Measurements from ENCODE around the gene DYNC1I1. TPM values are rescaled to one million over a fixed set of nuclear protein-coding genes. Genes with fewer than 3 reads are reported as not detected.
A peak's percentile ranks its signal among the peaks of the same experiment; 100 is the strongest.
"Not testable (repeated sequence)": the region's sequence is repeated elsewhere in the genome, so short reads cannot be mapped to it uniquely, and the experiment has no call there.

DYNC1I1 gene
- total RNA-seq, 8 experiments from 2014 or later, result 4.0 to 28.3 (median 9.2) TPM

DNA sequence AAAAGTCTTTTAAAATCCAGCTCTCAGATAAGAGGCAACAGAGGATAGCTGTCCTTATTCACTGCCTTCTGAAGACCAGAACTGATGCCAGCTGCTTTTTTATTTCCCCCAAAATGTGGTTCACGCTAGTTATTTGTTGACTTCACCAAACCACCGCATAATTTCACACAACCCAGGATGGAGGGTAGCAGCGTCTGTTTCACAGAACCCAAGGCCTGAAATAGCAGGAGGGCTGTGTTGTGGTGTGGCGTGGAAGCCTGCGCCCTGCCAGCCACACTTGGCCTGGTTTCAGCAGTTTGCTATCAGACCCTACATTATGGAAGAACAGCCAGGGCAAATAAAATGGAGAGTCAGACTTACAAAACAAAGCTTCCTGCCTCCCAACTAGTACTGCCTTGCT is 155.4 kb downstream of the DYNC1I1 start:
- in situ Hi-C loops (cut with MboI; ENCODE audit: low pct_unique_long_range_greater_than_20kb in 2 of 9, low sequenced_read_pairs in 9 of 9, unreplicated experiment in 9 of 9), result no loop called here
- ATAC-seq (replicated peaks in 6 of 8), result no peak
- H3K27ac ChIP-seq, result no peak overlapping the region
- WGBS, 10 experiments, result 36 to 100% (median 83%) methylated on average over 1 to 4 of the region's 5 CpGs; no CpG with 5 or more reads in 3 of the 10 experiments
- H3K4me3 ChIP-seq, result no peak overlapping the region
- H3K4me1 ChIP-seq (replicated peaks in 1 of 2), result no peaks in the 10 kb centered on the region

DNA sequence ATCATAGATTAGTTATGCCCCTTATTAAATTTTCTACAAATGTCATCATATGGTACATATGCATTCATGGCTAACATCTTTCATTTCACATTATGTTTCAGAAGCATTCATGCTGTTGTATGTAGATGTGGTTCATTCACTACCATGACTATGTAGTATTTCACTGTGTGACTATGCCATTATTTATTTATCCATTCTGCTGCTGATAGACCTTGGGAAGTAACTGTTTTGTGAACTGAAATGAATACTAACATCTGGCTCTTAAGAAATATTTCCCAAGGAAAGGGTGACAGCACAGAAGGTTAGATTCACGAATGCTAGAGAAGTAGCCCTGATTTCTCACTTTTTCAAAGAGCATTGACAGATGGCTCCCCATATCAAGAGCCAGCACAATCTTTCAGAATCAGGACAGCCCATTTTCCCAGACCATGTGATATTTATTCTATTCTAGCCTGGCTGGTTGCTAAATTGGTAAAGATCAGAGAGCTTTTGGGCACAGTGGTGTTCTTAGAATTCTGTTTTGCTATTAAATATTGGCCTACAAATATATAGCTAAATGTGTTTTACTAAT is 157.4 kb downstream of the DYNC1I1 start:
- no peaks in the 10 kb centered on the region for H3K4me1 ChIP-seq (replicated peaks in 1 of 2)
- peak in 2 of 8 experiments; percentile 27 for ATAC-seq (replicated peaks in 6 of 8)
- H3K27ac ChIP-seq, result no peak overlapping the region
- no peak overlapping the region for H3K4me3 ChIP-seq
- in situ Hi-C loops (cut with MboI; ENCODE audit: low pct_unique_long_range_greater_than_20kb in 2 of 9, low sequenced_read_pairs in 9 of 9, unreplicated experiment in 9 of 9), result no loop called here
- WGBS, 10 experiments, result 63 to 89% (median 82%) methylated on average over 1 of the region's 1 CpG; no CpG with 5 or more reads in 4 of the 10 experiments

- H3K27ac ChIP-seq, result no peak overlapping the region
- 12 to 100% (median 76%) methylated on average over 1 to 6 of the region's 6 CpGs; no CpG with 5 or more reads in 1 of the 10 experiments for WGBS, 10 experiments
- no peak for ATAC-seq (replicated peaks in 6 of 8)
- H3K4me1 ChIP-seq (replicated peaks in 1 of 2), result no peaks in the 10 kb centered on the region
- H3K4me3 ChIP-seq, result no peak overlapping the region
- in situ Hi-C loops (cut with MboI; ENCODE audit: low pct_unique_long_range_greater_than_20kb in 2 of 9, low sequenced_read_pairs in 9 of 9, unreplicated experiment in 9 of 9), result no loop called here
Observed at GRCh38 chr7:95931460-95932232, 159.3 kb downstream of the DYNC1I1 start.

- in situ Hi-C loops (cut with MboI; ENCODE audit: low pct_unique_long_range_greater_than_20kb in 2 of 9, low sequenced_read_pairs in 9 of 9, unreplicated experiment in 9 of 9), result no loop called here
- H3K27ac ChIP-seq, result no peak overlapping the region
- ATAC-seq (replicated peaks in 6 of 8), result no peak
- H3K4me1 ChIP-seq (replicated peaks in 1 of 2), result no peaks in the 10 kb centered on the region
- WGBS, 10 experiments, result 58 to 88% (median 79%) methylated on average over 1 to 4 of the region's 4 CpGs; no CpG with 5 or more reads in 1 of the 10 experiments
- no peak overlapping the region for H3K4me3 ChIP-seq
Observed at GRCh38 chr7:95933618-95934017, 161.3 kb downstream of the DYNC1I1 start.

- no CpG with 5 or more reads among the region's 1 CpG for WGBS, 10 experiments
- H3K27ac ChIP-seq; H3K4me1 ChIP-seq (replicated peaks in 1 of 2); ATAC-seq (replicated peaks in 6 of 8); in situ Hi-C loops (cut with MboI; ENCODE audit: low pct_unique_long_range_greater_than_20kb in 2 of 9, low sequenced_read_pairs in 9 of 9, unreplicated experiment in 9 of 9); H3K4me3 ChIP-seq: not testable (repeated sequence)
Observed at GRCh38 chr7:95944867-95945266, 172.5 kb downstream of the DYNC1I1 start.

DNA sequence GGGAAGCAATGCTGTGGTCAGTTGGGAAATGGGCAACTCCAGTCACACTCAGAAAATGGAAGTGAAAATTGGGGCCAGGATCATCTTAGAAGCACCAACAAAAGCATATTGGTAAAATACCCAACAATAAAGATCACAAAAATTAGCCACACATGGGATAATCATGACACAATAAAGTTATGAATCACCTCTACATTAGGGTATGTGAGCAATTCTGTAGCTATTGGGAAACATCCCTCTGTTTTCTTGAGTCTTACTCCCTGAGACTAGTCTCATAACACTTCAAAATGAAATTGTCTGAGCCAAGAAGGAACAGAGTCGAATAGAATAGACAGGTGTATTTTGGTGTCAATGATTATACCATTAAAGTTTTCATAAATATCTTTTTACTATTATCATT is 178.3 kb downstream of the DYNC1I1 start:
- in situ Hi-C loops (cut with MboI; ENCODE audit: low pct_unique_long_range_greater_than_20kb in 2 of 9, low sequenced_read_pairs in 9 of 9, unreplicated experiment in 9 of 9), result no loop called here
- Histone ChIP-seq H3K4me3 (no peak overlapping the region), H3K27ac (no peak overlapping the region), H3K4me1 (replicated peaks in 1 of 2) (no peaks in the 10 kb centered on the region)
- WGBS, 10 experiments, result 14 to 100% (median 100%) methylated on average over 1 of the region's 1 CpG; no CpG with 5 or more reads in 3 of the 10 experiments
- no peak for ATAC-seq (replicated peaks in 6 of 8)

- no peak overlapping the region for H3K4me3 ChIP-seq
- in situ Hi-C loops (cut with MboI; ENCODE audit: low pct_unique_long_range_greater_than_20kb in 2 of 9, low sequenced_read_pairs in 9 of 9, unreplicated experiment in 9 of 9), result no loop called here
- no peaks in the 10 kb centered on the region for H3K4me1 ChIP-seq (replicated peaks in 1 of 2)
- WGBS, 10 experiments, result 20 to 100% (median 81%) methylated on average over 1 to 5 of the region's 5 CpGs; no CpG with 5 or more reads in 1 of the 10 experiments
- H3K27ac ChIP-seq, result no peak overlapping the region
- ATAC-seq (replicated peaks in 6 of 8), result no peak
Observed at GRCh38 chr7:95951531-95951930, 179.2 kb downstream of the DYNC1I1 start.

- ATAC-seq (replicated peaks in 6 of 8), result no peak
- 61 to 93% (median 83%) methylated on average over 3 to 8 of the region's 8 CpGs for WGBS, 10 experiments
- Histone ChIP-seq H3K4me3 (no peak overlapping the region), H3K4me1 (replicated peaks in 1 of 2) (no peaks in the 10 kb centered on the region), H3K27ac (no peak overlapping the region)
- in situ Hi-C loops (cut with MboI; ENCODE audit: low pct_unique_long_range_greater_than_20kb in 2 of 9, low sequenced_read_pairs in 9 of 9, unreplicated experiment in 9 of 9), result no loop called here
Observed at GRCh38 chr7:95951997-95952795, 179.8 kb downstream of the DYNC1I1 start.

DNA sequence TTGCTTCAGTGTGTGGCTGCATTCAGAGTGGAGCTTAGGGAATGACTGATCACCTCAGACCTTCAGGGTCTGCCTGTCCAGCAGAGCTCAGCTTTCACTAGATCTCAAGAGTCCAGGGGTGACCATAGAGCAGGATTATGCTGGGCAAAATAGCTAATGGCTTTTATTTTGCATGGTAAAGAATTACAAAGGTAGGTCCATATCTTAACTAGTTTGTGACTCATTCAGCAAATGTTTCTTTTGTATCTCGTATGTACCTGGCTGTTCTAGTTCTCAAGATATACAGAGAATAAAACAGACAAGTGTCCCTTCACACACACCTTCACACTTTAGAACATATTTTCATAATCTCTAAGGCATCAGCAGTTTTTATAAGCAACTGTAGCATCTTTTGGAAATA is 180.5 kb downstream of the DYNC1I1 start:
- Histone ChIP-seq H3K4me3 (no peak overlapping the region), H3K27ac (no peak overlapping the region), H3K4me1 (replicated peaks in 1 of 2) (no peaks in the 10 kb centered on the region)
- no peak for ATAC-seq (replicated peaks in 6 of 8)
- in situ Hi-C loops (cut with MboI; ENCODE audit: low pct_unique_long_range_greater_than_20kb in 2 of 9, low sequenced_read_pairs in 9 of 9, unreplicated experiment in 9 of 9), result no loop called here
- 57 to 89% (median 83%) methylated on average over 1 of the region's 1 CpG; no CpG with 5 or more reads in 5 of the 10 experiments for WGBS, 10 experiments

GRCh38 chr7:95955748-95956147 is 183.4 kb downstream of the DYNC1I1 start:
- no peaks in the 10 kb centered on the region for H3K4me1 ChIP-seq (replicated peaks in 1 of 2)
- in situ Hi-C loops (cut with MboI; ENCODE audit: low pct_unique_long_range_greater_than_20kb in 2 of 9, low sequenced_read_pairs in 9 of 9, unreplicated experiment in 9 of 9), result no loop called here
- H3K27ac ChIP-seq, result no peak overlapping the region
- no peak for ATAC-seq (replicated peaks in 6 of 8)
- no peak overlapping the region for H3K4me3 ChIP-seq

DNA sequence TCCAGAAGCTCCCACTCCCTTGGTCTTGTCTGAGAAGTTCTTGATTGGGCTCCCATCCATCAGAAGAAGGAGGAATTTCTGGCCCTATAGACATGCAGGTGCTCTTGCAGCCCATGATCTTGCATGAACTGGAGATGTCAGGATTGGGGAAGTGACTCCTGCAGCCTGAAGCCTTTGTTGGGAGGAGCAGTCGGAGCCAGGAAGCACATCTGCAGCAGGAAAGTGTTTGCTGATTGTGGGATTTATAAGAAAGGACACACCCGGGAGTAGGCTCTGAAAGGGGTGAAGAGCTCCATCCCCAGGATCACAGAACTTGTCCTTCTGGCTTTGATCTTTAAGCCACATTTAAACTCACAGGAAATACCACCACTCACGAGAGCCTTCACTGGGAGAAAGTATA is 185.2 kb downstream of the DYNC1I1 start:
- in situ Hi-C loops (cut with MboI; ENCODE audit: low pct_unique_long_range_greater_than_20kb in 2 of 9, low sequenced_read_pairs in 9 of 9, unreplicated experiment in 9 of 9), result no loop called here
- WGBS, 10 experiments, result 0 to 75% (median 30%) methylated on average over 1 to 3 of the region's 3 CpGs; no CpG with 5 or more reads in 5 of the 10 experiments
- ATAC-seq (replicated peaks in 6 of 8), result peak in 3 of 8 experiments; percentile 51 to 92 (median 66)

DNA sequence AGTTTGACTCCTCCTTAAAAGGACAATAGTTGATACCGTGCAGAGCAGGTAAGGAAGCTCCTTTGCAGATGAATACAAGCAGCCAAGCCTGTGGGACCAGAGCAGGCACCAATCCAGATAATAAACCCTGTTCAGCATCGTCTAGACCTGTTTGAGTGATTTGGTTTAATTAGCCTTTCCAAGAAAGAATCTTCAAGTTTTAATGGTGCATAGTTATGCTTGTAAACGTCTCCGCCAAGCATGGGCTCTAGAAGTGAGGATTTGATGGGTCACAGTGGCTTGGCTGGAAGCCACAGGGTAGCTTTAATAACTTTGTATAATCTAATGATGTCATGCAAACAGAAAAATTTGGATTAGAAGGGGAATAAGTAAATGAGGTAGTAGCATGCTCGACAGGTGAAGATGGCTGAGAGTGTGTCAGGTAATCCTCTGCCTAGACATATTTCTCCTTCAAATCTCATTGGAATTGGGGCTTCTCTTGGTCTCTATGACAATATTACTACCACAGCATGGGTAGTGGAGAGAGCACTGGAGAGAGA is 188.4 kb downstream of the DYNC1I1 start:
- H3K27ac ChIP-seq, result no peak overlapping the region
- H3K4me3 ChIP-seq, result no peak overlapping the region
- H3K4me1 ChIP-seq (replicated peaks in 1 of 2), result no peaks in the 10 kb centered on the region
- WGBS, 10 experiments, result 42 to 92% (median 66%) methylated on average over 1 to 5 of the region's 5 CpGs; no CpG with 5 or more reads in 2 of the 10 experiments
- ATAC-seq (replicated peaks in 6 of 8), result no peak
- in situ Hi-C loops (cut with MboI; ENCODE audit: low pct_unique_long_range_greater_than_20kb in 2 of 9, low sequenced_read_pairs in 9 of 9, unreplicated experiment in 9 of 9), result no loop called here

More for the DNA sequence above, 185.2 kb downstream of the DYNC1I1 start:
- Histone ChIP-seq H3K27ac (no peak overlapping the region), H3K4me1 (replicated peaks in 1 of 2) (no peaks in the 10 kb centered on the region), H3K4me3 (no peak overlapping the region)

DNA sequence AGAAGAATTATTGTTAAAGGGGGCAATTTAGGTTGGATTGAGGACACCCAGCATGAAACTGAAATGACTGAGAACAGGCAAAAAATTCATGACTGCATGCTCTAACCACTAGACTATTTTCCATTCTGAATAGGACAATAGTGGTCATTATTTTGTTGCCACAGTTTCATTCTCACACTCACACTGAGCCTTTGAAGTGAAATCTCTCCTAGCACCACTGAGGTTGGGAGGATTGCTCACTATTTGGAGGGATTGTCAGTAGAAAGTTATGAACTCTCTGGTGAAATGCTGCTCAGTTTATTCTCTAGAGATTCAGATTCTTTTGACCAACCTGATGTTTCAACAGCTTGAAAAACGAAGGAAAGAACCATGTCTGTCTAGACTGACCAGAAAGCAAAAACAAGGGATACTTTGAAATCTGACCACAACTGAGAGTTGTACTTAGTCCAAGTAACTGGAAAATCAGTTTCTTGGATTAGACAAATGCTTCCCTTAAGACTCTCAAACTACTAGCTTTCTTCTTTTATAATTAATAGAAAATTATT is 191.2 kb downstream of the DYNC1I1 start:
- Histone ChIP-seq H3K27ac (no peak overlapping the region), H3K4me1 (replicated peaks in 1 of 2) (no peaks in the 10 kb centered on the region), H3K4me3 (no peak overlapping the region)
- WGBS, 10 experiments, result 0 to 83% (median 38%) methylated on average over 1 of the region's 1 CpG; no CpG with 5 or more reads in 2 of the 10 experiments
- in situ Hi-C loops (cut with MboI; ENCODE audit: low pct_unique_long_range_greater_than_20kb in 2 of 9, low sequenced_read_pairs in 9 of 9, unreplicated experiment in 9 of 9), result no loop called here
- no peak for ATAC-seq (replicated peaks in 6 of 8)

Measured in motor neuron (in vitro differentiated cells).